Mesodermal cell (in vitro differentiated cells): Measurements from ENCODE around the gene DEDD.

ENCODE experiments used
- H3K27ac ChIP-seq: 2 replicates; pipeline ENCODE4 v1.7.0; 2013; ENCODE audit warnings: mild to moderate bottlenecking, low read depth, low read length, moderate library complexity; ENCODE audit not compliant: severe bottlenecking
- H3K36me3 ChIP-seq: 2 replicates; pipeline ENCODE4 v1.7.1; 2013; ENCODE audit warnings: mild to moderate bottlenecking, low read length, moderate library complexity; ENCODE audit not compliant: control insufficient read depth, insufficient read depth
- H3K4me1 ChIP-seq: one replicate; pipeline ENCODE4 v1.7.1; 2013; ENCODE audit warnings: mild to moderate bottlenecking, low read length; ENCODE audit not compliant: insufficient read depth, control insufficient read depth, poor library complexity, severe bottlenecking
- H3K4me3 ChIP-seq: 2 replicates; pipeline ENCODE4 v1.7.0; 2013; ENCODE audit warnings: low read length, control low read depth, mild to moderate bottlenecking; ENCODE audit not compliant: insufficient read depth, poor library complexity, severe bottlenecking; ENCODE audit errors: extremely low read depth
- H3K9me3 ChIP-seq: 2 replicates; pipeline ENCODE4 v1.7.1; 2013; ENCODE audit warnings: mild to moderate bottlenecking, low read length, moderate library complexity; ENCODE audit not compliant: control insufficient read depth
- WGBS, 2 experiments: methylation state at CpG; one replicate each; pipeline ENCODE4 v1.1.5; 2013; ENCODE audit warnings: missing lambda C conversion rate in 2 of 2; ENCODE audit not compliant: insufficient coverage in 2 of 2; 5-methylcytosine and 5-hydroxymethylcytosine counted together

The DEDD gene

GRCh38 chr1:161111117-161111516 lies 21.4 kb downstream of the DEDD start:
- Histone ChIP-seq H3K36me3 (peaks cover 40% of the 10 kb centered on the region), H3K4me1 (peaks cover 7% of the 10 kb centered on the region), H3K27ac (no peak overlapping the region), H3K4me3 (no peak overlapping the region), H3K9me3 (no peaks in the 10 kb centered on the region)
- 96 to 100% methylated on average over 3 of the region's 3 CpGs for WGBS, 2 experiments

GRCh38 chr1:161106431-161106830 lies 26.0 kb downstream of the DEDD start:
- H3K4me3 ChIP-seq, result no peak overlapping the region
- H3K36me3 ChIP-seq, result peaks cover 43% of the 10 kb centered on the region
- H3K4me1 ChIP-seq, result no peaks in the 10 kb centered on the region
- H3K9me3 ChIP-seq, result no peaks in the 10 kb centered on the region
- no peak overlapping the region for H3K27ac ChIP-seq
- 93 to 100% methylated on average over 1 of the region's 1 CpG for WGBS, 2 experiments

DNA sequence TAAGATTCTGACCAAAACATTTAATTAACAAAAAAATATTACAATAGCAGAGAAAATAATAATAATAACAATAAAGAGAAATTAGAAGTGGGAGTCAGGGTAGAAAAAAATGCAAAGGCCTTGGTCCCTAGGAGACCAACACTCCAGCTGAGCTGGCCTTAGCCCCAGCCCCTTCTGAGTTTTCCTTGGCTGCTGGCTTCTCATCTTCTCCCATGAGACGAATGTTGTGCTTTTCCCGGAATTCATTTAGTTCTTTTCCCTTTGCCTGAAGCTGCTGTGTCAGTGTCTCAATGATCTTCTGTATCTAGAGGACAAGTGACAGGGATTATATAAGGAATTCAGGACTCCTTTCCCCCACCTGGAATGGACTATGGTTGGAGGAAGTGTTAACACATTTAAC lies 31.9 kb downstream of the DEDD start:
- H3K36me3 ChIP-seq, result peaks cover 42% of the 10 kb centered on the region
- H3K4me1 ChIP-seq, result peaks cover 4% of the 10 kb centered on the region
- H3K9me3 ChIP-seq, result no peaks in the 10 kb centered on the region
- 80 to 88% methylated on average over 1 to 2 of the region's 2 CpGs for WGBS, 2 experiments
- no peak overlapping the region for H3K27ac ChIP-seq
- no peak overlapping the region for H3K4me3 ChIP-seq

DNA sequence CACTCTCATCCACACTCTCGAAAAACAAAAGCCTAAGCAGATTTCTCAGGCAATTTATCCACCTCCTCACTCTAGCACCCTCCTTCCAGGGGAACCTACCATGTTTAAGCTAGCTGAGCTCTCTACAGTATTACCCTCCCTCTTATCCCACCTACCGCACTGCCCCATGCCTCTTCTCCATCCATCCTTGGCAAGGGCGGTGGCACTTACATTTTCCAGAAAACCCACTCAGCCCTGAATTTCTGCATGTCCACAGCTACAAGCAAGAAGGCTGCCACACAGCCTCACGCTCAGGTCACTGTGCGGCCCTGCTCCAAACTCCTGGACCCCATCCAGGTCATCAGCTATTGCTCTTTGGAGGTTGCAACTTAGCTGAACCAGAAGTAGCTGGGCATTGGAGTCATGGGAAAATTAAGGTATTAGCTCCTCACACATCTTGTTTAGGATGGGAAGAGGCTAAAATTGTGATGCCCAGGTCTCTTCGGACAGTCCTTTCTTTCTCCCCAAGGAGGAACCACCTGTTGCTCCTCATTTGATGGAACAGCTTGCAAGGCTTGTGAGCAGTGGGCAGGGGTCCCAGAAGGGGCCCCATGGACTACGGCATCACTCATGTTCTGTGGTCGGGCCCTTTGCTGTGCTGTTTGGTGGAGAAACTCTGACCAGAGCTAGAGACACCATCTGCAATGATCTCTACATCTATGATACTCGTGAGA lies 33.2 kb downstream of the DEDD start:
- Histone ChIP-seq H3K27ac (no peak overlapping the region), H3K9me3 (no peaks in the 10 kb centered on the region), H3K4me3 (peak overlapping the region; percentile 51), H3K4me1 (peaks cover 4% of the 10 kb centered on the region), H3K36me3 (peaks cover 38% of the 10 kb centered on the region)
- WGBS, 2 experiments, result 92 to 96% methylated on average over 7 to 8 of the region's 9 CpGs

DNA sequence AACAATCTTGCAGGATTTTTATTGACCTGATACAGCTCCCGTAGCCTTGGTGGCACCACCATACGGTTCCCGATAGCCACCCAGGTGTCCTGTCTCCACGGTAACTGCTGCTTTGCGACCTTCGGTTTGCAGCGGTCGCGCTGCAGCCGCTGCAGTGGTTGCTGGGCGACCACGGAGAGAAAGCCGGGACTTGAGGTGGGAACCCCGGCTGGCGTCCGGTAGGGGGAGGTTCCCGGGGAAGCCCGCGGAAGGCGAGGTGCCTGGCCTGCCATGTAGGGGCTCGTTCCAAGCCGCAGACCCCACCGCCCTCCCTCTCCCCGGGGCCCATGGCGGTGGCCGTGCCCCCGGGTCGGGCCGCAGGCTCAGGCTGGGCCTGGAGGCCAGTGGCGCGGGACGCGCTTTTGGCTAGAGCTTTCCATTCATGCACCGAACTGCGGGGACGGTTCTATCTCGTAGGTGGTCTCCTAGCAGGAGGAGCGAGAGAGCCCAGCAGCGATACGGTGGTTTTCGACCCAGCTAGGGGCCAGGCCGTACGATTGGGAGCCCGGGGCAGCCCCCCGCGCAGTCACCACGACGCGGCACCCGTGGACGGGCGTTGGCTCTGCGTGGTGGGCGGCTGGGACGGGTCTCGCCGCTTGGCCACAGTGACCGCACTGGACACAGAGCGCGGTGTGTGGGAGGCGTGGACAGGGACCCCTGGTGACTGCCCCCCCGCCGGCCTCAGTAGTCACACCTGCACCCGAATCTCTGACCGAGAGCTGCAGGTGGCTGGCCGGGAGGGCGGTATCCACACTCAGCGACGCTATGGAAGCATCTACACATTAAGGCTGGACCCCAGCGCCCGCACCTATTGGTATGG lies 34.0 kb downstream of the DEDD start, which contains the start of gene KLHDC9:
Gene KLHDC9, plus strand, starts transcription at position 152 of the 859 bp plus-strand sequence. Its CDS starts 175 bp downstream, at position 327.
- H3K9me3 ChIP-seq, result no peaks in the 10 kb centered on the region
- WGBS, 2 experiments, result 9 to 11% methylated on average over 48 to 67 of the region's 71 CpGs
- peaks cover 38% of the 10 kb centered on the region for H3K36me3 ChIP-seq
- peak within 1 kb of the TSS; percentile 51 for H3K4me3 ChIP-seq
- H3K4me1 ChIP-seq, result peaks cover 4% of the 10 kb centered on the region
- H3K27ac ChIP-seq, result peak within 1 kb of the TSS; percentile 43

DNA sequence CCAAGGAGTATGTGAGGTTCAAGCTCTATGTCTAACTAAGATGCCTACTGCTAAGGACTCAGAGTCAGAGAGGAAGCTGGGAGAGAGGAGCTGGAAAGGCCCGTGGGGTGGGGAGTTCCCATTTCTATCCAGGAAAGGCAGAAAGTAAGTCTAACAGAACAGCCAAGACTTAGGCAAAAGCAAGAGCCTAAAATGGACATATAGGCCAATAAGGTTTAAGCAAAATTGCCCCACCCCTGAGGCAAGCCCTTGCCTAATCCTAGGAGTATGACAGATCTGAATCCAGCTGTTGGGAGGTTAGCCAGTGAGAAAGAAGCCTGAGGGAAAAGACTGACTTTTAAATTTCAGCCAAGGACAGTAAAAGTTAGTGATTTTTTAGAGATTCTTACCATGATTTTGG lies 35.9 kb downstream of the DEDD start:
- no peak overlapping the region for H3K27ac ChIP-seq

GRCh38 chr1:161096015-161096414 lies 36.5 kb downstream of the DEDD start:
- 58 to 75% methylated on average over 2 of the region's 2 CpGs for WGBS, 2 experiments
- H3K4me3 ChIP-seq, result no peak overlapping the region
- peaks cover 19% of the 10 kb centered on the region for H3K36me3 ChIP-seq
- no peaks in the 10 kb centered on the region for H3K9me3 ChIP-seq
- H3K4me1 ChIP-seq, result peaks cover 11% of the 10 kb centered on the region
- no peak overlapping the region for H3K27ac ChIP-seq

More for the DNA sequence above, 35.9 kb downstream of the DEDD start:
- Histone ChIP-seq H3K36me3 (peaks cover 24% of the 10 kb centered on the region), H3K4me3 (no peak overlapping the region), H3K9me3 (no peaks in the 10 kb centered on the region), H3K4me1 (peaks cover 11% of the 10 kb centered on the region)
- WGBS, 2 experiments, result 90 to 100% methylated on average over 1 of the region's 1 CpG

- H3K9me3 ChIP-seq, result no peaks in the 10 kb centered on the region
- H3K4me1 ChIP-seq, result peaks cover 11% of the 10 kb centered on the region
- H3K27ac ChIP-seq, result no peak overlapping the region
- H3K4me3 ChIP-seq, result no peak overlapping the region
- 83 to 96% methylated on average over 2 to 6 of the region's 6 CpGs for WGBS, 2 experiments
- H3K36me3 ChIP-seq, result peaks cover 12% of the 10 kb centered on the region
Measured at GRCh38 chr1:161095230-161095629, 37.2 kb downstream of the DEDD start.

DNA sequence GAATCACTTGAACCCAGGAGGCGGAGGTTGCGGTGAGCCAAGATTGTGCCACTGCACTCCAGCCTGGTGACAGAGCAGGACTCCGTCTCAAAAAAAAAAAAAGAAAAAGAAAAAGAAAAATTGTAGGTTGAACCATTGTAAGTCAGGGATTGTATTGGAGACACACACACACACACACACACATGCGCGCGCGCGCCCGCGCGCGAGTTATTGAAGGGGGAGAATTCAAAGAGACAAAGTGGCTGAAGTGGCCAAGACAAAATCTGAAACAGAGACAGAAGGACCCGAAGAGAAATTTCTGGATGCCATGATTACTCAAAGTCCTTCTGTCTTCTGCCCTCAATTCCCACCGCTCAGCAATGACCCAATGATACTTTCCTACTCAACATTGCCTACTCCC lies 38.0 kb downstream of the DEDD start:
- H3K27ac ChIP-seq, result no peak overlapping the region
- H3K4me1 ChIP-seq, result peaks cover 11% of the 10 kb centered on the region
- H3K4me3 ChIP-seq, result no peak overlapping the region
- H3K9me3 ChIP-seq, result no peaks in the 10 kb centered on the region
- WGBS, 2 experiments, result 90 to 96% methylated on average over 3 to 4 of the region's 14 CpGs
- peaks cover 4% of the 10 kb centered on the region for H3K36me3 ChIP-seq

GRCh38 chr1:161092621-161093028 lies 39.8 kb downstream of the DEDD start:
- Histone ChIP-seq H3K4me3 (no peak overlapping the region), H3K36me3 (no peaks in the 10 kb centered on the region), H3K4me1 (peaks cover 7% of the 10 kb centered on the region), H3K9me3 (no peaks in the 10 kb centered on the region), H3K27ac (no peak overlapping the region)
- 87 to 88% methylated on average over 3 of the region's 3 CpGs for WGBS, 2 experiments
